ENCODE data around the gene RHBDL2.
"Not testable (repeated sequence)": the region's sequence is repeated elsewhere in the genome, so short reads cannot be mapped to it uniquely, and the experiment has no call there.

RHBDL2 gene, protein sequence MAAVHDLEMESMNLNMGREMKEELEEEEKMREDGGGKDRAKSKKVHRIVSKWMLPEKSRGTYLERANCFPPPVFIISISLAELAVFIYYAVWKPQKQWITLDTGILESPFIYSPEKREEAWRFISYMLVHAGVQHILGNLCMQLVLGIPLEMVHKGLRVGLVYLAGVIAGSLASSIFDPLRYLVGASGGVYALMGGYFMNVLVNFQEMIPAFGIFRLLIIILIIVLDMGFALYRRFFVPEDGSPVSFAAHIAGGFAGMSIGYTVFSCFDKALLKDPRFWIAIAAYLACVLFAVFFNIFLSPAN

DNA sequence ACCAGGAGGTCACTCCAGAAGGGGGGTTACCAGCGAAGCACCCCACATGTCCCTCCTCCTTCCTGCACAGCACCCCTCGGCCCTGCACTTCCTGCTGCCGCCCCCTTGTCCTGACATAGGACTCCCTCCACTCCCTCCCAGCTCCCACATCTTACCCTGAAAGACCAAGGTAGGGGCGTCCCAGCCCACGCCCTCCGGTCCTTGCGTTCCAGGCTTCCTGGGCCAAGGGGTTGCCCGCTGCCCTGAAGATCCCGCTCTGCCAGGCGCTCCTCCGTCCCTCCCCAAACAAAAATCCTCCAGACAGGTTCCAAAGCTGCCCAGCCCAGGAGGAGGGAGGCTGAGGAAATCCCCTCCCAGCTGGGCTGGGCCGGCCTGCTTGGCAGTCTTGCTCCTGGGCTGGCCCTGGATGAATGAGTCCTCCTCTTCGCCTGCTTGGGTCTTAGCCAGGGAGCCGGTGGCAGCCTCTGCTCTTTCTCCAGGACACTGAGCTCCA, at the start of gene RHBDL2:
TSS of gene RHBDL2 (minus strand) at position 304 of the 493 bp plus-strand sequence. CDS start 22,618 bp downstream, outside the sequence.
- DNase-seq = no peak

DNA sequence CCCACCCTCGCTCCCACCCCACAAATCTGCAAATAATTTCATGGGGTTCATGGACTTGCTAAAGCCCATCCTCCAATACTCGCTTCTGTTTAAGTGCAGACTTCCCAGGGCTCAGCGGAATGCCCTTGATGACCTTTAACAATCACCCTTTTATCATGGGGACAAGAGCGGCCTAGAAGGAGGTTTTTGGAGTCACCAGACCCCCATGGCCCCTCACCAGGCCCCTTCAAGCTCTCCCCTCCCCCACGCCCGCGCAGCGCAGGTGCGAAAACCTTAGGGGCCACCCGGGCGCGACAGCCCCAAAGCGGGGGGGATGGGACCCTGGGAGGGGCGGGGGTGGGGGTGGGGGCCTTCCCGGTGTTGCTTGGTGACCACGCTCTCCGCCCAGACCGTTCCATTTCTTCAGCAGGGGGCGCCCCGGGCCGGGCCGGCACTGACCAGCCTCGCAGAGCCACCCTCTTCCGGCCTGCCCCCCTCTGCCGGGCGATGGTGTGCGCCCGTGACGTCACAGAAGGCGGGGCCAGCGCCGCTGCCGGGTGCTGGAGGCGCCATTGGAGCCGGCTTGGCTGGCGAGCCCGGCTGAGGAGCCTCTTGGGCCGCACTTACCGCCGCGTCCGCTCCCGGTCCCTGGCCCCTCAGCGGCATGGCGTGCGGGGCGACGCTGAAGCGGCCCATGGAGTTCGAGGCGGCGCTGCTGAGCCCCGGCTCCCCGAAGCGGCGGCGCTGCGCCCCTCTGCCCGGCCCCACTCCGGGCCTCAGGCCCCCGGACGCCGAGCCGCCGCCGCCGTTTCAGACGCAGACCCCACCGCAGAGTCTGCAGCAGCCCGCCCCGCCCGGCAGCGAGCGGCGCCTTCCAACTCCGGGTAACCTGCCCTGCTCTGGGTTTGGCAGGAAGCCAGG, 49.4 kb upstream of the RHBDL2 start, which contains the start of gene AKIRIN1:
TSS of gene AKIRIN1 (plus strand) at position 539 of the 900 bp plus-strand sequence. CDS start at position 644, 105 bp downstream.
- DNase-seq = peak; percentile 96

DNA sequence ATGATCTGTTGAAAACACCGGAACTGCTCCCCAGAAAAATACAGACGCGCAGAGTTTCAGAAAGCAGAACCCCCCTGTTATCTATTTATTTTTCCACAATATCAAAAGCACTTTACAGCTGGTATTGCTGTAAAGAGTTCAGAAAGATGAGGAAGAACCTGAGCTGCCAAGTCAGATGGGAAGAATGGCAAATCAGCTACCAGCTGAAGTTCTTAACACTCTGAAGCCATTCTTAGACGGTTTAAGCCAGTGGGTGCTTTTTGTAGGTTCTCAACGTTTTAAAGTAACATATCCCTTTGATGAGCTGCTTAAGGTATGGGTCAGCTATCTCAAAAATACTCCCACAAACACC, 48.7 kb upstream of the RHBDL2 start:
- no peak for DNase-seq

DNA sequence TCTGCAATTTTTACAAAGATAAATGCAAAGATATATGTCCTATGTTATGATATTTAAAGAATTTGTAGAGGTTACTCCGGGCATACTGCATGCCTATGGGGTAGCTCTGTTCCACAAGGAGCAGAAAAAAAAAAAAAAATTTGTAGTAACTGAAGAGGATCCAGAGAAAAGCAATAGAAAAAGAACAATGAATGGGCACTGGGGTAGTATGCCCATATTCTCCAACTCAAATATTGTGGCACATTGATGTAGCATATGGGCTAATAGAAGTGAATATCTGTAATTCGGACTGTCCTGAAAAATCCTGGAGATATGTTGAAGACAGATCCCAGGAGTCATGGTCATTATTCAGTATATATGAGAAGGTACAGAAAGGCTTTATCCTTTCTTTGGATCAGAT, 48.3 kb upstream of the RHBDL2 start:
- no peak for DNase-seq

DNA sequence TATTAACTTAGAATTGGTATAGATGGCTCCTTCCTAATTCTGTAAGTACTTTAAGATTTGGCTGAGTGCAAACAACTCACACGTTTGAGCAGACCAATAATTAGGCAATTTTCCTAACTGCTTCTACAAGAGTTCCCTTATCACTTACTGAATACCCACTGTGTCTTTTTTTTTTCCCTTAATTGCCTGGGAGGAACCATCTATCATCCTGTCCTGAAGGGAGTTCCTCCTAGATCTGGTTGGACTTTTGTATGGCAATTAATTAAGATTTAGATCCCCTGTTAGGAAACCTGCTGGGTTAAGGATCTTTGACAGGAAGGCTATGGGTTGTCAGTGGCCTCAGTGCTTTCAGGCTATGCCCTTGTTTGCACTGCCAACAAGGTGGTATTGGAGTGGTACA, 37.8 kb upstream of the RHBDL2 start:
- not testable (repeated sequence) for DNase-seq

DNA sequence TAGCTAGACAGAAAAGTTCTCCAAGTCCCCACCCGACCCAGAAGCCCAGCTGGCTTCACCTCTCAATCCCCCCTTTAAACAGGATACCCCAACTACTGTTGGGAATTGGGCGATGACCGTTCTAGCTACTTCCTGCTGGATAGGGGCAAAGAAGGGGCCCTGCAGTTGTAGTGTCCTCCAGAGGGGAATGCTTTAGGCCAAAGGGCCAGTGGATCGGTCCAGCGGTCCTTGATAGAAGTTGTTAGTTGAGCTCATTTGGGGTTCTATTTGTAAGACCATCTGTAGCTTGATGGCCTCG, 36.6 kb upstream of the RHBDL2 start:
- not testable (repeated sequence) for DNase-seq

DNA sequence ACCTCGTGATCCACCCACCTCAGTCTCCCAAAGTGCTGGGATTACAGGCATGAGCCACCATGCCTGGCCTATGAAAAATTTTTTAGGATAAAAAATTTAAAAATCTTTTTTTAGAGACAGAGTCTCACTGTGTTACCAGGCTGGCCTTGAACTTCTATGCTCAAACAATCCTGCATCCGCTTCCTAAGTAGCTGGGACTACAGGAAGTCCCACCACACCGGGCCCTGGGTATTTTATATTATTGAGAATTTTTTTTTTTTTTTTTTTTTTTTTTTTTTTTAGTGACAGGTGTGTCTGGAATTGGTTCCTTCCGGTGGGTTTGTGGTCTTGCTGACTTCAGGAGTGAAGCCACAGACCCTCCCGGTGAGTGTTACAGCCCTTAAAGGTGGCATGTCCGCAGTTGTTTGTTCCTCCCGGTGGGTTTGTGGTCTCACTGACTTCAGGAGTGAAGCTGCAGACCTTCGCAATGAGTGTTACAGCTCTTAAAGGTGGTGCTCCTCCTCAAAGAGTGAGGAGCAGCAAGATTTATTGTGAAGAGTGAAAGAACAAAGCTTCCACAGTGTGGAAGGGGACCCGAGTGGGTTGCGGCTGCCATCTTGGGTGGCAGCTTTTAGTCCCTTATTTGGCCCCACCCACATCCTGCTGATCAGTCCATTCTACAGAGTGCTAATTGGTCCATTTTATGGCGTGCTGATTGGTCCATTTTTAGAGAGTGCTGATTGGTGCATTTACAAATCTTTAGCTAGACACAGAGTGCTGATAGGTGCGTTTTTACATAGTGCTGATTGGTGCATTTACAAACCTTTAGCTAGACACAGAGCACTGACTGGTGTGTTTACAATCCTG, 36.0 kb upstream of the RHBDL2 start:
- DNase-seq = peak; percentile 33

DNA sequence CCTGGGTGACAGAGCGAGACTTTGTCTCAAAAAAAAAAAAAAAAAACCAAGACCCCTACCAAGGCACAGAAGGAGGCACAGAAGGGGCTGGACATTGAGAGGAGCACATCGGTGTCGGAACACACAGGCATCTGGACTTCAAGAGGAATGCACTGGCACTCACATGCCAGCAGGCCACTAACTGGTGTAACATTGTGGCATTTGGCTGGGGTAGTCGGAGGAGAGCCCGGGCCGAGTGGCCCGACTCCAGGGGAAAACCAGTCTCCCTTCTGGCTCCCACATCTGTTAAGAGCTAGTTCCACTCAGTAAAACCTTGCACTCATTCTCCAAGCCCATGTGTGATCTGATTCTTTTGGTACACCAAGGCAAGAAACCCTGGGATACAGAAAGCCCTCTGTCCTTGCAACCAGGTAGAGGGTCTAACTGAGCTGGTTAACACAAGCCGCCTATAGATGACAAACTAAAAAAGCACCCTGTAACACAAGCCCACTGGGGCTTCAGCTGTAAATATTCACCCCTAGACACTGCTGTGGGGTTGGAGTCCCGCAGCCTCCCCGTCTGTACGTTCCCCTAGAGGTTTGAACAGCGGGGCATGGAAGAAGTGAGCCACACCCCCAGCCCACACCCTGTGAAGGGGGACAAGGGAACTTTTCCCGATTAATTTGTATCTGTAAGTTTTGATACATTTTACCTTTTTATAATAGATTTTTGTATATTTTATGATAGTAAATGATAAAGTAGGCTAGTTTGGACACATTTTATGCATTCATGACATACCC, 32.2 kb upstream of the RHBDL2 start:
- DNase-seq = no peak

DNA sequence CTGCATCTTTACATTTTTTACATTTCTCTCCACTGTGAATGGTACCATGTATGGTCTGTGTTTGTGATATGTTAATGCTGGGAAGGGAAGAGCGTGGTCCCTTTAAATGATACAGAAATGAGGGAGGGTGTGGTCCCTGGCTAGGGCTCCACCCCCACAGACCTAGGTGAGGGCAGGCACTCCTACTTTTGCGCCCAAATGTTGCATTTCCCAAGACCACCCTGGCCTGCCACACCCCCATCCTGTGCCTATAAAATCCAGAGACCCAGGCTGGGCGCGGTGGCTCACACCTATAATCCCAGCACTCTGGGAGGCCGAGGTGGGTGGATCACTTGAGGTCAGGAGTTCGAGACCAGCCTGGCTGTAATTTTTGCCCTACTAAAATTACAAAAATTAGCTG, 31.5 kb upstream of the RHBDL2 start:
- DNase-seq = not testable (repeated sequence)

DNA sequence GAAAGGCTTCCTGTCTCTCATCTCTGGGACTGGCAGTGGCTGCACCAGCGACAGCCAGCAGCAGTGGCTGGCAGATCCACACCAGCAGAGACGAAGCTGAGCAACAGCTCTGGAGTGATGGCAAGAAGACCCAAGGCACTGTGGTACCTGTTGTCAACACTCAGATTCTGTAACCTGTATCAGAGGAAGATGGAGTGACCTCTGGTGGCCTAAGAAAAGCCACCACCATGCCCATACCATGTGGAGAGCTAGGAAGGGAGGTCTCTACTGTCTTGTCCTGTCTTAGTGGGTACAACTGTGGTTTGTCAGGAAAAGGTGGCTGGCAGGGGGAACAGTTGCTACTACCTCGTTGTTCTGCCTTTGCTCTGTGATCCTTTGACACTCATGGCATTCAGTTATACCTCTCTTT, 22.5 kb upstream of the RHBDL2 start:
- no peak for DNase-seq

DNA sequence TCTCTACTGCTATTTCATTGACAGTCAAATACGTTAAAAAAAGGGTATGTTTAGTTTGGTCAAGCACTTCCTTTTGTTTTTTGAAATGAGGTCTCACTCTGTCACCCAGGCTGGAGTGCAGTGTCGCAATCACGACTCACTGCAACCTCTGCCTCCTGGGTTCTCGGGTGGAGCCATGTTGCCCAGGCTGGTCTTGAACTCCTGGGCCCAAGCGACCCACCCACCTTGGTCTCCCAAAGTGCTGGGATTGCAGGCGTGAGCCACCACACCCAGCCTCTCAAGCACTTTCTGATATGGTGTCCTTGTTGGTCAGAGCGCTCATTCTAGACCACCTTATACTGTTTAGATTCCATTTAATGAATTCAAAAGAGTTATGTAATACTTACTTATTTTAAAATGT, 20.9 kb upstream of the RHBDL2 start:
- DNase-seq = no peak

DNA sequence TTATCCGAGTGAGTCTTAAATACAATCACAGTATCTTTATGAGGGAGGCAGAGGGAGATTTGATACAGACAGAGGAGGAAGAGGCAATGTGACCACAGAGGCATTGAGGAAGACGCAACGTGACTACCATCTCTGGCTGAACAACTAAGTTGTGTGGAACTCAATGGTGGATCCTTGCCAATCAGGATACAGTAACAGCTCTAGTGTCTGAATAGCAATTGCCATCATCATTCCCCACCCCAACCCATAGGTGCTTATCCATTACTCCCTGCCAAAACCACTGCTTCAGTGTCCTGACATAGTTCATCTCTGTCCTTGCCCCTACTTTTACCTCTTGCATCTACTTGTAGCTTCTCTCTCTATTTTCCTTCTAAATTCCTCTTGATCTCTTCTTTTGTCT, 20.5 kb upstream of the RHBDL2 start:
- DNase-seq = no peak

DNA sequence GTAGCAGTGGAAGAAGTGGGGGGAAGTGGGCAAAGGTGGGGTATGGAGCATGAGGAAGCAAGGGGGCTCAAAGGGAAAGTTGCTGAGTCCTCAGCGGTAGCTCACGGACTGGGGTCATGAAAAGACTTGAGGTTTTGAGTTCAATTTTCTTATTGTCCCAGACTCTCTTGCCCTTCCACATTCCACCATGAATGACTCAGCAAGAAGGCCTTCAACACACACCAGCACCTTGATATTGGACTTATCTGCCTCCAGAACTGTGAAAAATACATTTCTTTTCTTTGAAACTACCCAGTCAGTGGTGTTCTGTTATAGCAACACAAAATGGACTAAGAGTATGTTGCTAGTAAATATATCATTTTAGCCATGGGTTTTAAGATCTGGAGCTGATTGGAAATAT, 17.3 kb upstream of the RHBDL2 start:
- no peak for DNase-seq

DNA sequence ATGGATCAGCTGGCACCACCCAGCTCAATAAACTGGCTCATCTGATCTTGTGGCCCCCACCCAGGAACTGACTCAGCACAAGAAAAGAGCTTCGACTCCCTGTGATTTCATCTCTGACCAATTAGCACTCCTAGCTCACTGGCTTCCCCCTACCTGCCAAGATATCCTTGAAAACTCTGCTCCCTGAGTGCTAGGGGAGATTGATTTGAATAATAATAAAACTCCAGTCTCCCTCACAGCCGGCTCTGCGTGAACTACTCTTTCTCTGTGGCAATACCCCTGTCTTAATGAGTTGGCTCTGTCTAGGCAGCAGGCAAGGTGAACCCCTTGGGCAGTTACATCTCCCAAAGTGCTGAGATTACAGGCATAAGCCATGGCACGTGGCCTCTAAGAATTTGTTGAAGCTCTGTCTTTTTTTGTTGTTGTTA, 11.8 kb upstream of the RHBDL2 start:
- DNase-seq = no peak

DNA sequence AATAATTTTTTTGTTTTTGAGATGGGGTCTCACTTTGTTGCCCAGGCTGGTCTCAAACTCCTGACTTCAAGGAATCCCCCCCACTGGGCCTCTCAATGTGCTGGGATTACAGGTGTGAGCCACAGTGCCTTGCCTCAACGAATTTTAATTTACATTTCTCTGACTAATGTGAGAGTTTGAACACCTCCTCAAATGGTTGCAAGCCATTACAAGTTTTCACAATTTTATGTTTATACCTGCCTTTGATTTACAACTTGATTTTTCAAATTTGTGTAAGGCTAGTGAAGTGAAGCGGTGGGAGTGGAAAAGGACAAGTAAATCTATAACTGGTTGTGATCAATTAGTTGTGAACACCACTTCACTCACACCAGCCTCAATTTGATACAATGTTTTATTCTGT, 8.9 kb upstream of the RHBDL2 start:
- no peak for DNase-seq

DNA sequence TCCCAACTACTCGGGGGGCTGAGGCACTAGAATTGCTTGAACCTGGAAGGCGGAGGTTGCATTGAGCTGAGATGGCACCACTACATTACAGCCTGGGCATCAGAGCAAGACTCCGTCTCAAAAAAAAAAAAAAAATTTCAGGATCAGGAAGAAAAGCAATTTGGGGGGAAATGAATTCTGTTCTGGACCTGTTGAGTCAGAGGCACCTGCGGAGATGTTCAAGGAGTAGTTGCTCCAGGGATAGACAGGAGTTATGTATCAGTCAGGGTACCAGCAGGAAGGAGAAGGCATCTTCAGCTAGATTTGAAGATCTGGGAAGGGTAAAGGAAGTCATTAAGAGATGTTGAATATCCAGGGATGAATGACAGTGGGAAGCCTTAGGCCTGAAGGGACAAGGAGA, 2.9 kb upstream of the RHBDL2 start:
- DNase-seq = no peak

DNA sequence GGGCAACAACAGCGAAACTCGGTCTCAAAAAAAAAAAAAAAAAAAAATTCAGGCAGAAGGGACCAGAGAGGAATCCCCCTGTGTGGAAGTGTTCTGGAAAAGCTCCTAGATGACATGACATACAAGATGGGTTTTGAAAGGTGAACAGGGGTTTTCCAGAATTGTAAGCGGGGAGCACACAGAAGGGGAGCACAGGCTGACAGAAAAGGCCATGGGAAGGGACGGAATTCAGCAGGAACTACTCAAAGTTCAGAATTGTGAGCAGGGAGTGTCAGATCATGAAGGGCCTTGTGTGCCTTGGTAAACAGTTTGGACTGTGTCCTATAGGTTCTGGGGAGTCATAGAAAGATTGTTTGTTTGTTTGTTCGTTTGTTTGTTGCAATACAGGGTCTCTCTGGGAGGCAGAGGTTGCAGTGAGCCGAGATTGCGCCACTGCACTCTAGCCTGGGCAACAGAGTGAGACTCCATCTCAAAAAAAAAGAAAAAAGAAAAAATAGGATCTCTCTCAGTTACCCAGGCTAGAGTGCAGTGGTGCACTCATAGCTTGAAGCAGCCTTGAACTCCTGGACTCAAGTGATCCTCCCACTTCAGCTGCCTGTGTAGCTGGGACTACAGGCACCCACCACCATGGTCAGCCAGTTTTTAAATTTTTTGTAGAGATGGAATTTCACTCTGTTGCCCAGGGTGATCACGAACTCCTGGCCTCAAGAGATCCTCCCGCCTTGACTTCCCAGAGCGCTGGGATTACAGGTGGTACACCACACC, 1.2 kb upstream of the RHBDL2 start:
- DNase-seq = no peak

DNA sequence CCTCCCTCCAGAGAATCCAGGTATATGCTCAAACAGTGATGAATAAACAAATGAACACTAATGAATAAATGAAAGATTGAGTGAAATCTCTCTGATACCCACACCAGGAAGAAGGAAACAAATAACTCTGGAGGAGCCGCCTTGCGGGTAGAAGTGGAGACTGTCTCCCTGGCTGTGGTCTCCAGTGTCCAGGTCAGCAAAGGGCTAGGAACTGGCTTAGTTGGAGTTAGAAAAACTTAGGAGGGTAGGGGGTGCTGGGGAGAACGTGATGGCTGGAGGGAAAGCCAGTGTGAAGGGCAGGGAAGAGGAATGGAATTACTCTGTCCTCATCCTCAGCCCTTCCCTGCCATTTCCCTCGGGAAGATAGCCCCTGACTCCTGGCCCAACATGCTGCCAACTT, 537 bp downstream of the RHBDL2 start:
- no peak for DNase-seq

DNA sequence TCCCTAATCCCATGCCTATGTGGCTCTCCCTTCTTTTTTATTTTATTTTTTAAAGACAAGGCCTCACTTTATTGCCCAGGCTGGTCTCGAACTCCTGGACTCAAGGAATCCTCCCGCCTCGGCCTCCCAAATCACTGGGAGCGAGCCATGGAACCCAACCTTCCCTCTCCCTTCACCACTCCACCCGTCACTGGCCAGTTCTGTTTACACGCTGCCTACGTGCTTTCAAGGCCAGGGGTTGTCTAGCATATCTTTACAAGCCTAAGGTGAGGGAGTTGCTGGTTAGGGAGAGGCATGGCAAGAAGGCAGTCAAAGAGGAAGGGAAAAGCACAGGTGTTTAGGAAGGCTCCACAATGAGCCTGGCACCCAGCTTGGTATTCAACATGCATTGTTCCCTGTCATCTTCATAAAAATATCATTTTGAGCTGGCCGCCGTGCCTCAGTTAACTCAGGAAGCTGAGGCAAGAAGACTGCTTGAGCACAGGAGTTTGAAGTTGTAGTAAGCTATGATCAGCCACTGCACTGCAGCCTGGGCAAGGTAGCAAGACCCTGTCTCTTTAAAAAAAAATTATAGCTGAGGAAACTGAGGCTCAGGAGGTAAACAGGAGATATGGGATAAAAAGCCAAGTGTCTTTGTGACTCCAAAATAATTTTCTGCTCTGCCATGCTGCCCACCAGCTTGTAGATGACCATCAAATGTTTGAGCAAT, 1.1 kb downstream of the RHBDL2 start:
- no peak for DNase-seq

DNA sequence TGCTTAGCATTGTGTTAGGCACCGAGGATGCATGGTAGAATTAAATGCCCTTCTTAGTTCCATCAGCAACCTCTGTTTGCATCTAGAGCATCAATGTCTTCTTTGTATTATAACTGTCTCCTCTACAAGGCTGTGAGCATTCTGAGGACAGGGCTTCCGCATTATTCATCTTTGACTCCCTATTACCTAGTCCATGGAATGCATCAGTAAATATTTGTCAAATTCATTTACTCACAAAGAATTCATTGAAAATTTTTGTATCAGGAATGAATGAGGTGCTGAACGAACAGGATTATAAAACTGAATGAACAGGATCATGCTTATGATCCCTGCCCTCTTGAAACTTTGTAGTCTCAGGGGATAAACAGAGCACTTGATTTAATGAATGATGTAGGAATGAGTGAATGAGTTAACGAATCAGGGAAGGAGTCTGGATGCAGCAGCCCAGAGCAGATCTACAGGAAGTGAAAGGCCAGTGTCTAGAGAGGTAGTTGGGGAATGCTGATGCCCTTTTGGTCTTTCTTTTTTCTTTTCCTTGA, 2.8 kb downstream of the RHBDL2 start:
- no peak for DNase-seq

DNA sequence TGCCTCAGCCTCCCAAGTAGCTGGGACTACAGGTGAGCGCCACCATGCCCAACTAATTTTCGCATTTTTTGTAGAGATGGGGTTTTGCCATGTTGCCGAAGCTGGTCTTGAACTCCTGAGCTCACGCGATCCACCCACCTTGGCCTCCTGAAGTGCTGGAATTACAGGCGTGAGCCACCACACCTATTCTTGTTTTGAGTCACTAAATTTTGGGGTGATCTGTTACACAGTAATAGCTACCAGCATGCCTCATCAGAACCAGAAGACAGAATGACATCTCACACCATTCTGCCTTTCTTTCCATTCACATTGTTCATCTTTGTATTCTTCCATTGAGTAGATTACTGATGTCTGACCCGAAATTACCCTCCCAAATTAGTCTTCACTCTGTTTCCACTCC, 9.1 kb downstream of the RHBDL2 start:
- DNase-seq = peak; percentile 12

Measured in stimulated activated naive CD4-positive, alpha-beta T cell treated with Interleukin-2 at 50 U/mL for 16 hours (primary cell).